ENCODE measurements around the gene GLRA2.

Gene GLRA2

DNA sequence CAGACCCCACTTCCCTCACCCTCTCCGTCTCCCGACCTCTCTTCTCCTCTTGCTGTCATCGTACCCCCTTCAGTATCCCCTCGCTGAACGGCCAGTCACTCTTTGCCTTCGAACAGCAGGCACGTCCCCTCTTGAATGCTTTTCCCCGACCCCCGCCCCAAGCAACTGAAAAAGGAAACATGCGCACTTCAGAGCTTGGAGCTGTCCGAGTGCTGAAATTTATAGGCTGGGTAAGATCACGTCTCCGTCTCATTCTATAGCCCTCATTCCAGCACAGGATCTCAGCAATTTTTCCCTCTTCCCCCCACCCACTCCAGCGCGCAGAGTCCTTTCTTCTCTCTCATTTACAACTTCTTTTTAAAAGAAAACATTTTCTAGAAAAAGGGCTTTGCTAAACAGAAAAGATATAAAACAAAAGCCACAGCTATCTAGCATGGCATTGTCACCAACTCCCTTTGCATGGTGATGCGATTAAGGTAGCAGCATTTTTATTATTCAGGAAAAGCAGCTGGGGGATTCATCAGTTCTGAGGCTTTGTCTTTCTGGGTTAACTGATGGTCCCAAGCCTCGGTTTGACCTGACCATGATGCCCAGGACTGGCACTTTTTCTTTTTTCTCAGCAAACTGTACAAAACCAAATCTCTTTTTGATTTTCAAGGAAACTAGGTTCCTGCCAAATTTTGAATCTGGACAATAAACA, at the start of gene GLRA2:
Gene GLRA2, plus strand, starts transcription at position 247 of the 700 bp plus-strand sequence. CDS start 522 bp downstream, outside the sequence.
- DNase-seq (ENCODE audit: low read depth, low spot score) = no peak

DNA sequence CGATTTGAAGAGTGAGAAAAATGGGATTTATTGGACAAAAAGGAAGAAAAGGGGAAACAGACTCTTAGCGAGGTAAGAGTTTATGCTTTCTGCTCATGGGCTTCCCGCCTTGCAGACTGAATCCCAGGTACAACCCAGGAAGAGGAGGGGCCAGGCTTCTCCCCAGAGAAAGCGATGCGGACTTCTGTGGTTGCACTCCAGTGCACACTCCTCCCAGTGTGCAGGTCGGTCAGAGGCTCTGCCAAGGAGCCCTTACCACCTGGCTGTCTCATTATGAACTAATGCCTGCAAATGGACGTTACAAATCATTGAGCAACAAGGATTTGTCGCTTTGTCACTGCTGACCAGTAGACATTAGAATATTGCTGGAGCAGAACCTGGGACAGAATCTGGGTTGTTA, 39.9 kb upstream of the GLRA2 start:
- DNase-seq (ENCODE audit: low read depth, low spot score) = no peak

DNA sequence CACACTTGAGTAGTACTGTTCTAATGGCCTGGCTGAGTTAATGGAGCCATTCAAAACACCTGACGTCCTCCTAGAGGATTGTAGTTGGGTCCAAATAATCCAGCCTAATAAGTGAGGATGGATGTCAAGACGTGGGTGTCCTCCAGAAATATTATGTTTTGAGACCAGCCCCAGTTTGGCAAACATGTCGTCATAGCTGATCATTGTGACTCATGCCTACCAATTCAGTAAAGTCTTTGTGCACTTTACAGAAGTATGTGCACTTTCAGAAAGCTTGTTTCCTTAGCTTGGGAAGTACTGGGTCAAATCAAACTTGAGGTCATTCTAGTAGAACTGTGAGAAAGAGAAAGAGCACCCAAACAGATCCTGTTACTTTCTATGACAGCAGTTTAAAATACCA, 37.6 kb upstream of the GLRA2 start:
- DNase-seq (ENCODE audit: low read depth, low spot score) = no peak

DNA sequence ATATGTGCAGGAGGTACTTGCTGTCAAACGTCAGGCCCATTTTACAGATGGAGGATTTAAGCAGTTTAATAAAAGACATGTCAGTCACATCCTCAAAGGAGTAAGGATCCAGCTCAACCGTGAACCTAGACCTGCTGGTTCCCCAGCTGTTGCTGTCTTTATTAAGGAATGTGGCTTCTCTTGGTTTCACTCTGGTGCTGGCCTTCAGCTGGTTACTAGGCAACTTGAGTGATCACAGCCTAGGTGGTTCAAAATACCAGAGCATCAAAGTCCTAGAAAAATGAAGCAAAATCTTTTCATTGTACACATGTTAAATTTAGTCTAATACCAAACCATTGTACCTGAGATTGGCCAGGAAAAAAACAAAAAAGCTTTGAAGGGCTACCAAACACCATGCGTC, 32.7 kb upstream of the GLRA2 start:
- no peak for DNase-seq (ENCODE audit: low read depth, low spot score)

DNA sequence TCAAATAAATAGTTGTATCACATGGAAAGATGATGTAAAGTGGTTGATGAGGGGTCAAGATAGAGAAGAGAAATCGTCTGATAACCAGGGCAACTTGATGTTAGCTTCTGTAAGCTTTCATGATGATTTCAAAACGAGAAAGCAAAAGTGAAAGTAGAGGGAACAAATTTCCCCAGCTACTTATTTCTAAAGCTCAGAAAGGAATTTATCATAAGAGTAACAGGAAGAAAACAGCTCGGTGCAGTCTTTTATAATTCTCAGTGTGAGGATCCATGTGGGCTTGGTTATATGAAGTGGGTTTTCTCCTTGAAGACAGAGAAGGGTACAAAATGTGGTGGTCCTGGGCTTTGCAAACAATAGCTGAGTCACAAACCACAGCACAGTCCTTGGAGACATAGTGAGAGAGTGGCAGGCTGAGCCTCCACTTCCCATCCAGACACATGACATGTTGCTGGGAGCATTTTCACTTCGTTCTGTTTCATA, 32.1 kb upstream of the GLRA2 start:
- DNase-seq (ENCODE audit: low read depth, low spot score) = no peak

DNA sequence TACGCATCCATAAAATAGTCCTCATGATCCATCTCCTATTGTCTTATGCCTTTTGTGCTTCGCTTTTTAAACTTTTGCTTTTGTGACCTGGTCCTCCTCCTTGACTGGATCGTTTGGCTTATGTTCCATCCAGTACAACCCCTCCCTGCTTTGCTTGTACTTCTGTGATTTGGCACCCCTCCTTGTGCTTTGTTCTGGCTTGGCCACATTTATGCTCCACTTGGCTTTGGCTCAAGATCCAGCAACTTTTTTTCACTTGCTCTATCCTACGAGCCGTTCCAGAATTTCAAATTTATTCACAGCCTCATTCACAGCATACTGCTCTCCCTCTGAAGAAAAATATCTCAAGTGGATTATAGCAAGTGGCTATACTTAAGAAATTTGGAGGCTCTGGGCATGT, 28.0 kb upstream of the GLRA2 start:
- DNase-seq (ENCODE audit: low read depth, low spot score) = no peak

DNA sequence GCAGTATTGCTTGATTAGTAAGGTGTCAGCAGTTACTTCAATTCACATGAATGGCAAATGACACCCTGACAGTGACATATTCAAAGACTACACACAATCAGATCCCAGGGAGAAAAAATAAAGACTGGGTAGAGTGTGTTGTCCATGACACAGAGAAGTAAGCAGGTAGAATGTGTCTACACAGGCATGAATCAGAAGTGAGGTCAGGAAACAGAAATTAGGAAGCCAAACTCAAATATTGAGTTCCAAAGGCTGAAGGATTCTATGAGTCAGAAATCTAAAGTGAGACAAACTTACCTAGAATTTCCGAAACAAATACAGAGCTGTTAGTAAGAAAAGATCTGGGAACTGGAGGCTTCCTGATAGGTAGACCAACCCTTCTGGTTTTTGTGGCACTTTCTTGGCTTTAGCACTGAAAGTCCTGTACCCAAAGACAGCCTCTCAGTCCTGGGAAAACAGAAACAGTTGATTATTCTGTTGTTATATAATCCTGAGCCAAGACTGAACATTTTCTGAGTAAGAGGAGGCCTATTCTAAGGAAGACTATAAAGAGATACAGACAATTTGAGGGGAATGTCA, 24.3 kb upstream of the GLRA2 start:
- DNase-seq (ENCODE audit: low read depth, low spot score) = no peak

DNA sequence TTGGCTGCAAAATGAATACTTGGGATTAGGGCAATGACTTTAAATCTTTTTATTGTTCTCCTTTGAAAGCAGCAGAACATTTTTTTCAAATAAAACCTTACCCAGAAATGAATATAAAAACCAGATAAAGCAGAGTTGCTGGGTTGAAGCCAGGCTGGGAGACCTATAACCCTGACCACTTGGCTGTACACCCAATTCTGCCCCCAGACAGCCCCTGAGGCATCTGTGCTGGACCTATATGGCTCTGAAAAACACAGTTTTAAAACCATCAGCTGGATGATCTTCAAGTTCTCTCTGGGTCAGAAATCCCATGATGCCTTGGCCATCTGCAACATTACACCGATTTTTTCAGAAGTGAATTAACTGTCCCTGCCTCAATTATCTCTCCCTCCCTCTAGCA, 23.7 kb upstream of the GLRA2 start:
- no peak for DNase-seq (ENCODE audit: low read depth, low spot score)

DNA sequence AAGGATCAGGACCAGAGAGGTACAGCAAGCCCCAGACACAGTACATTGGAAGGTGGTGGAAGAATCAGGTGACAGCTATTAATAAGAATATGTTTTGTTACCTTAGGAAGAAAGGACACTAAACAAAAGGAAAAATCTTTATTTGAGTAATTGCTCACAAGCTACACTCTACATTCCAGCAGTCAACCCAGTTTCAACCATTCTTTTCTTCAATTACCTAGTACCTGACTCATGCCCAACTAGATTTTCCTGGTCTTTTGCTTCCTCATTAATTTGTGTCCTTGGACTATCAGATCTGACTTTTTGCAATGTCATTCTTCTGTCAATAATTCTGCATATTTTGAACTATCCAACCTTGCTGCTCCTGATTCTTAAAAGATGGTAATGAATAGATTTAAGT, 22.5 kb upstream of the GLRA2 start:
- no peak for DNase-seq (ENCODE audit: low read depth, low spot score)

DNA sequence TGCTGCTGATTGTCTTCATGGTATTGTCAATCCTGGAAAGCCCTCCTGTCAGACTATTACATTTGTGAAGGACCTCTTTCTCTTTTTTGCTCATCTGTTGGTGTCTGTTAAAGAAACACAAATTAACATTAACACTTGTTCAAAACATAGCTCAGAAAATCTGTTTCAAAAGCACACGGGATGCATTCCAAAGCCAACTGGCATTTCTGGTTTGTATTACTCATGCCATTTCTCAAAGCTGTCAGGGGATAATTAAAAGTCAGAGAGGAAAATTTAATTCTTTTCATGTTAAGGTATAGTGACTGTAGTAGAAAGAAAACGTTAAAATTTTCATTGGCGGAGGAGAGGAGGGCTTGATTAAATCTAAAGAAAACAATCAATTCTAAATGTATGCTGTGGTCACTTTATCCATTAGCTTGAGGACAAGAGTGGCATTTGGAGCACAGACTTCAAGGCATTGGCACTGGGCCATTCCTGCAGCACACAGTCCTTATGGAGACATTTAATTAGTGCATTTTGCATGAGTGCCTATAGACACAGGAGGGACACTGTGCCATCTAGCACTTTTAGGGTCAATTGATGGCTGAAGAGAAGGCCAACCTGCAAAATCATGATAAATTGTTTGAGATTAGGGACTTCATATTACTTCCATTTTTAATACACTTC, 21.2 kb upstream of the GLRA2 start:
- DNase-seq (ENCODE audit: low read depth, low spot score) = no peak

DNA sequence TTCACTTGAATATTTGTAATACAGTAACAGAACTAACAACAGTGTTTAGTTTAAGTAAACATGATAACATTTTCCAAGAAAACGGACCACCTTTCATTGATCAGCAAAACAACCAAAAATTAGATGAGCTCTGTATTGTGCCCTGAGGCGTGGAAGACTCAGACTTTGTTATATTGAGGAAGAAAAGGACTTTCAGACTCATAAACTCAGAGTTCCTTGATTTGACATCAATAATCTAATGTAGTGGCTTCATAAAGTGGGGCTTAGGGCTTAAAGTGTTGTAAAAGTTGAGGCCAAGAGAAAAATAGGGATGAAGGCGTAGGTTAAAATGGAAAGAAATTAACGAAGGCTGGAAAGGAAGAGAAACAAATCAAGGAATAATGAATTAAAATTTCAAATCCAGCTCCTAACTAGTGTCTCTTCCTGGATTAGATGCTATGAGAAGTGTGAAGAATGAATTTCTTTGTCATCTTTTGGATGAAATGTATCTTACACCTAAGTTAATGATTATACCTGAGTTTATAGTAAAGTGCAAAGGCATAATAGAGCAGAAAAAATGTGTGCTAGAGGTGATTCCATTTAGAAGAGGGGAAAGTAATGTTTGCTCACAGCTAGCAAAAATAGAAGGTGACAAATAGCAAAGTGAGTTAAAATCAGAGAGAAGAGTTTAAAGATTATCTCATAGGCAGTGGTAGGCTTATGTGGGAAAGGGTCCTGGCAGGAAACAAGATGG, 19.8 kb upstream of the GLRA2 start:
- no peak for DNase-seq (ENCODE audit: low read depth, low spot score)

DNA sequence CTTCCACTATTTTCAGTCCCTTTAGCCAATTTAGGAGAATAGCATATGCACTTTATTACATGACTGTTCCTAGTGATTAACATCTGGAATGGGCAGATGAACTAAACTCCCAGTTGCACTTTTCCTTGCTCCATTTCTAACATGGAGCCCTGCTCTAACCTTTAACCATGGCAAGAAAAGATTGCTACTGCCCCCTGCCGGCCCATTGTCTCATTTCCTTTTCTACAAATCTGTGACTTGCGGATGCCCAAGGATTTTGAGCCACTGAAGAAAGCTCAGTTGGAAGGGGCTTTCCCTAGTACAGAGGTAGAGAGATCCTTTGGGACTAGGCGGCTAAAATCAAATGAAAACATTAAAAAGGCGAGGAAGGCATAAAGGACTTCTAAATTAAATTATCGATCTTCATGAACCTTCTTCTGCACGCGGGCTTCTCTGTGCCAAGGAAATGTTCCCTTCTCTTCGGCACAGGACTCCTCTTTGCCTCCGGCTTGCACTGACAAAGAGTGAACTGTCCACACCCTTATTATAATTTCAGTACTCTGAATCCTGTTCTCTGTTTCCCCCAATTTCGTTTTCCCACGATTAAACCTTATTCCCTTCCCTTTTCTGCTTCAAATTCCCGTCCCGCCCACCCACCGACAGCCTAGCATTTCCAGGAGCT, 577 bp upstream of the GLRA2 start:
- no peak for DNase-seq (ENCODE audit: low read depth, low spot score)

DNA sequence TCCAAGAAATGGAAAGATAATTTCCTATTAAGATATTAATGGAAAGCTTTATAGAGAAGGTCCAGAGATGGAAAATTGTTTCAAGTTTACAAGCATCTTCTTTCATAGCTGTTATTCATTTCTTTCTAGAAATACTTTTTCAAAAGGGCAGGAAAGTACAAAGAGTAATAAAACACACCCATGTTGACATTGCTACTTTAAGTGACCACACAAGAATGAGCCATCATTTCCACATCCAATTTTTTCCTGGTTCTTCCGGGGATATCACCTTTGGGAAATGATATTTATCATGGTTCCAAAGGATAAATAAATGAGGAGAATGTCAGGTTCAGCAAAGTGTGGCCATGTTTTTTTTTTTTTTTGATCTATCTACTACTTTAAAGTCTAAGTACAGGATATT, 4.5 kb downstream of the GLRA2 start:
- DNase-seq (ENCODE audit: low read depth, low spot score) = no peak

DNA sequence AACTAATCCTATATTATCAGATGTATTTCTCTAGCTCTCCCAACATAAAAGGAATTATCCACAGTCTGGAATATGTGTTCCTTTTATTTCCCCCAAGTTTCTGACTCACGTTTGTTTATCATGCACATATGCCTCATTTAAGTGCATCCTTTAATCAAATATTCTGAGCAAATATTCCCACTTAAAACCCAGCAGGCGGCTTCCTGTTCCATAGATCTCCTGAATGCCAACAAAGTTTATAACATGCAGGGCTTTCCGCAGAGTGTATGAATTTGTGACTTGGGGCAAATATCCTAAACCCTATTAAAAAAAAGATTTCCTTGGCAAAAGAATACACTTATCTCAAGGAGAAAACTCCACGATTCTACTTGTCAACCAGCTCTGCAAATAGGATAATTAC, 16.9 kb downstream of the GLRA2 start:
- DNase-seq (ENCODE audit: low read depth, low spot score) = no peak

DNA sequence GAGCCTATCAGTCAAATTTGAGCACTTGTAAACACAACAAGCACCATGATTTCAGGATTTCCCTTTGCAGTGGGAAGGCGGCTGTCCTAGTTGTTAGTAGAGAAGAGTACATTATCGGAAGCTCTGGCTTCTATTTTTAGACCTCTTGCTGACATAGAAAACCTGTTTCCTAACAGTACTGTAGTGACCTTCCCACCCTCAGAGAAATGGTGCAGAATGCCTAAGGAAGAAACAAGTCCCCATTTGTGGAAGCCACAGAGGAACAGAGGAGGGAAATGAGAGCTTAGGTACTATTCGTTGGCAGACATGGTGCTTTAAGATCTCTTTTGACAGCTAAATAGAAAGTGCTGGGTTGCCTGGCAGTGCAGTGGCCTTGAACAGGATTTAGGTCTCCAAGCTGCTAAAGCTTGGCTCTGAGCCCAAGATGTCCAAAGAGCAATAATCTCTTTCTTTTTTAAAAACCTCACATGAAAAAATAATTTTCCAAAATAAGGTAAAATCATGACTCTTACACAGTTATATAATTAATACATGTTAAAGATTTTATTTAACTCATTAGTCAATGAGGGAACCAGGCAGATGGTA, 24.9 kb downstream of the GLRA2 start:
- DNase-seq (ENCODE audit: low read depth, low spot score) = no peak

DNA sequence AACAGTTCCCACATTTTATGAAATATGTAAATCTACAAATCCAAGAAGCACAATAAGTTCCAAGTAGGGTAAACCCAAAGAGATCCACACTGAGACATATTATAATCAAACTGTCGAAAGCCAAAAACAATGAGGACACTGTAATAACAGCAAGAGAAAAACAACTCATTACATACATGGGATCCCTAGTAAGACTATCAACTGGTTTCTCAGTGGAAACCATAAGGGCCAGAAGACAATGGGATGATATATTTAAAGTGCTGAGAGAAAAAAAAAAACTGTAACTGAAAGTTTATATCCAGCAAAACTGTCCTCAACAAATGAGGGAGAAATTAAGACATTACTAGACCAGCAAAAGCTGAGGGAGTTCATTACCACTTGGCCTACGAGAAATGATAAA, 34.7 kb downstream of the GLRA2 start:
- no peak for DNase-seq (ENCODE audit: low read depth, low spot score)

DNA sequence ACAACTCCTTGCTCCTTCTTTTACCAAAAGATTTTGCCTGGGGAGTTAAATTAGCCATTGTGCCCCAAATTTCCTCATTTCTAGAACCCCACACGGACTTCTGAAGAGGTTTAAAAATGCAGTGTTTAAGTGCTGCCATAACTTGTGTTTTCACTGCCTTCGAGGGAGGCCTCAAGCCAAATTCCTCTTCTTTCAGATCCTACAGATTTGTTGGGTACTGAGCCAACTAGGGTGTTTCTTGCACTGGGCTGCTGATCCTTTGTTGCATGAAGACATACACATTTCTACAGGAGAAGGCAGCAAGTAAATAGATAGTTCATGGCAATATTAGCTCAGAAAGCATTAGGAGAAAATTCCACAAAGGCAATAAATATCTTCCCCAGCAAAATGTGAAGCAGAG, 43.8 kb downstream of the GLRA2 start:
- no peak for DNase-seq (ENCODE audit: low read depth, low spot score)

DNA sequence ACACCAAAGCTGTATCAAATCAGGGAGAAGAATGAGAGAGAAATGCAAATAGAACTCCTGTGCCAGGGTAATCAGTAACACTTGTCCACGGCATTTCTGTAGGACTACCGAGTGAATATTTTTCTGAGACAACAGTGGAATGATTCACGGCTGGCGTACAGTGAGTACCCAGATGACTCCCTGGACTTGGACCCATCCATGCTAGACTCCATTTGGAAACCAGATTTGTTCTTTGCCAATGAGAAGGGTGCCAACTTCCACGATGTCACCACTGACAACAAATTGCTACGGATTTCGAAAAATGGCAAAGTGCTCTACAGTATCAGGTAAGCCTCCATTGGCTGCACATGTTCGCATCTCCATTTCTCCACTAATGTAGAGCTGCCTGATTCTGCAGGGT, 51.7 kb downstream of the GLRA2 start:
- no peak for DNase-seq (ENCODE audit: low read depth, low spot score)

DNA sequence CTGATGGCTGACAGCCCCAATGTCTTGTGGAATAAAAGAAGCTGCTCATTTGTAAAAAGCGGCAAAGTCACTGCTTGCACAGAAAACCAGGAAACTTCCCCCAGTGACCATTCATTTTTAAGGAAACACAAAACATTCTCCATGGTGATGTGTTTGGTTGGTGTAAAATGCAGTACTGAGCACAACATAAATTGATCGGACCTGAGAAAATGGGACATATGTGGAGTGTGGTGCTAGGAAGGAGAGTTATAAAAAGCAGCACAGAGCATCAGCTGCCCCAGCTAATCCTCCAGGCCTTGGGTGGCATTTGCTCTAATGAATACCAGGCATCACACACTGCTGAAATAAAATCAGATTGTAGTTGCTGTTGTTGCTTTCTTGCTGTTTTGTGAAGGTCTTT, 55.2 kb downstream of the GLRA2 start:
- DNase-seq (ENCODE audit: low read depth, low spot score) = no peak

DNA sequence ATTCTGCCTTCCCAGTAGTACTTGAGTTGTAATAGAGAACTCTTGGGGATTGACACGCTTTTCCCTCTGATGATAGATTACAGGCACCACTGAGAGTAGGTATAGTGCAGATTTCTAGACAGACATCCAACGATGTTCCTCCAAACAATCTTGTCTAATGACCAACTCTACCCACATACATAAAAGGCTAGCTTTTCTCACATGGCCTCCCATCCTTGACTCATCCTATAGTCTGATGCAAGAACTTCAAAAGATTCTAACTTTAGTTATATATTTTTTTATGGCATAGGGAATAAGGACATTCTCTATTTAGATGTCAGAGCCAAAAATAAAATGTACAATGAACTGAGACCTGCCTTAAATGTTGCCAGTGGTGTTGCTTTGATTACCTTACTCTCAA, 60.9 kb downstream of the GLRA2 start:
- DNase-seq (ENCODE audit: low read depth, low spot score) = no peak

DNA sequence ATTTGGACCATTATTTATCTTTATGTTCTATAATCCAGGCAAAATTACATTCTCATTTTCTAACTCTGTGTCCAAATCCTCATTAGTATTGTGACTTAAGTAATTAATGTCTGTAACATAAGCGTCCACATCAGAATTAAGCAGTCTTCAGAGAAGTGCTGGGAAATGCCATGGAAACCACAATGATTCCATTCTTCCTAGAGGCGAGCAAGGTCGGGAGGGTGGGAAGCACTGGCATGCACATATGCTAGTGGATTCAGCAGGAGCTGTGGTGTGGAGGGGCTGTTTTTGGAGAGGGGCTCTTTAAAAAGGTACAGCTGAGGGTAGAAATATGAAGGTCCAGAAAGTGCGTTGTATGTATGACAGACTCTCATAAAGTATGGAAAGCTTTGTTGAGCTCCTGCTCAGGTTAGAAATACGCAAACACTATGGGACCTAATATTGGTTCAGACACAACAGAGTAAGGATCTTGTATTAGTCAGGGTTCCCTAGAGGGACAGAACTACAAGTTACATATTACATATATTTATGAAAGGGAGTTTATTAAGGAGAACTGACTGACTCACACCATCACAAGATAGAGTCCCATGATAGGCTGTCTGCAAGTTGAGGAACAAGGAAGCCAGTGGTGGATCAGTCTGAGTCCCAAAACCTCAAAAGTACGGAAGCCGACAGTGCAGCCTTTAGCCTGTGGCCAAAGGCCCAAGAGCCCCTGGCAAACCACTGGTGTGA, 61.5 kb downstream of the GLRA2 start:
- DNase-seq (ENCODE audit: low read depth, low spot score) = no peak
